NCI-H748 (cell line): ENCODE data around the gene DEPDC7.
A peak's percentile ranks its signal among the peaks of the same experiment; 100 is the strongest.
"Not testable (repeated sequence)": the region's sequence is repeated elsewhere in the genome, so short reads cannot be mapped to it uniquely, and the experiment has no call there.

ENCODE experiments used
- DNase-seq: peaks from one replicate; lab custom pipeline; 2025; ENCODE audit not compliant: unreplicated experiment; lab: John Stamatoyannopoulos, UW

The DEPDC7 gene

DNA sequence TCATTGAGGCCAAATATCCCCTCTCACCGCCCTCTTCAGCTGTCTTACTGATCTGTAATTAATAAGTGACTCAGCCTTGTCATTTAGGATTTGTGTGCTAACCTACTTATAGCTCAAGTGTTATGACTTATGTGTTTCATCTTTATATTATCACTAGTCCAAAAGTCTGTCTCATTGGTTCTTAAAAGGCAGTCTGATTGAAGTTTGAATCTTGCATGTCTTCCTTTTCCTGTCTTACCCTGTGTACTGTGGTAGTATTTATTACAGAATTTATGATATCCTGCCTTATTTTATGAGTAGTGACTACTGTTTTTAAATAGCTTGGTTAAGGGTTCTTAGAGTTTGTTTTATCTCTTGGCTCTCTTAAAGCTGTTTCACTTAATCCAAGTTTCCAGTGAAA lies 6.3 kb downstream of the DEPDC7 start:
- DNase-seq, result no peak

DNA sequence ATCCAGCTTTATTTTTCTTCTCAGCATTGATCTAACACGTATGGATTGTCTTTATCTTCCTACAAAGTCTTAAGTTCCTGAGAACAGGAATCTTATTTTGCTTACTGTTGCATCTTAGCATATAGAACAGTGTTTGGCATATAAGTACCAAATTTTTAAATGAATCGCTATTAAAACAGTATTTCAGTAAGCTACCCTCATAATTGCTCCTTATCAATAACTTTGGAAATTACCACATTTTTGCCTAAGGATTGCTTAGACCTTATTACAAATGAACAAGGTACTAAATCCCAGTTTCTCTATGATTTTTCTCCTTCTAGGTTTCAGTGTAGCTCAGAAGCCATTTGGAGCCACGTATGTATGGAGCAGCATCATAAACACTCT lies 9.7 kb downstream of the DEPDC7 start:
- no peak for DNase-seq

DNA sequence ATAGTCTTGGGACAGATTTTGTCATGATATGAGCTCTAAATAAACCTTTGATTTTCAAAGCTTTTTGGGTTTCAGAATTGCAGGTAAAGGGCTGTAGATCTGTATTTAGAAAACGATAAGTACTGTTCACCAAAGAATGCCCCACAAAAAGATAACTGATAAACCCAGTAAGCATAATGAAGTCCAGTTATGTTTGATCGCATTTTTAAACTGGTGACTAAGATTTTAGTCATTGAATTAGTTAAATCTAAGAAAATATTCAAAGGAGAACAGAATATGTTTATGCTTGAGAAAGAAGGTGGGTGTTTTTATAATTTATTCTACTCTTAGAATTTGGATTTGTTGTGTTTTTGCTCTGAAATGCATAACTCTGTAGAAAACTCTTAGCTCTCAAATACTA lies 11.6 kb downstream of the DEPDC7 start:
- no peak for DNase-seq

DNA sequence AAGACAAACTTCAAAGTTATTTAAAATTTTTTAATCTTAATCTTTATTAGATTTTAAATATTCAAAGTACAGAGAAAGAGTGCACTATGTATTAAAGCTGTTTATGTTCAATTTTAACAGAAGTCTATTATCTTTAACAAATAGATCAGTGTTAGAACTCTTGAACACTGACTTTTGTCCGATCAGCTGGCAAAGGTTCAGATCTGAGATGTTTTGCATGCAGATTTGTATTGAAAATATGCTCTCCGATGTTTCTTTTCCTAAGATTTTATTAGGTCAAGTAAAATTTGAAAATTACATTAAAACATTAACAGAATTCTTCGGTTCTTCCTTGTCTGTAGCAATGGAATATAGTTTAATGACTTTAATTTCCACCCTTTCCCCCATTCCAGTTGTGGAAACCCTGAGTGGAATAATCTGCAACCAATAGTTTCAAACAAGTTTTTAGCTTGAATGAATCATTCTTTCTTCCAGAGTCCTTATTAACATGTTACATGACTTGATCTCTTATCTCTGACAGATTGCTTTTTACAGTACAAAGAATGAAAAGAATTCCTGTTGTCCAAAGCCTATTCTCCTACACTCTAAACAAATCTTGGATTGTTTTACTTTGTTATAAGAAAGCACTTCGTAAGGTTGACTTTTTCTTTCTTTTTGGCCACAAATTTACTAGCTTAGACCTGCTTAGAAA lies 12.3 kb downstream of the DEPDC7 start:
- no peak for DNase-seq

DNA sequence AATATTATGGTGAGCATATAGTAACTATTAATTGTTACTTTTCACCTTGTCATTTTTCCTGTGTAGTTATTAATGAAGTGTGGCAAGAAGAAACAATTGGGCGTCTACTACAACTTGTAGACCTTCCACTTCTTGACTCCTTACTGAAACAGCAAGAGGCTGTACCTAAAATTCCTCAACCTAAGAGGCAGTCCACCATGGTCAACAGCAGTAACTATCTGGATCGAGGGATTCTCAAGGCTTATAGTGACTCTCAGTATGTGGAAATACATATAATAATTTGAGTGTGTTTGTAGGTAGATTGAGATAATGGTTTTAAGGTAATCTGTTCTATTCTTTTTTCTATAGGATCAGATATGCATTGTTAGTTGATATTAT lies 12.8 kb downstream of the DEPDC7 start:
- DNase-seq, result no peak

DNA sequence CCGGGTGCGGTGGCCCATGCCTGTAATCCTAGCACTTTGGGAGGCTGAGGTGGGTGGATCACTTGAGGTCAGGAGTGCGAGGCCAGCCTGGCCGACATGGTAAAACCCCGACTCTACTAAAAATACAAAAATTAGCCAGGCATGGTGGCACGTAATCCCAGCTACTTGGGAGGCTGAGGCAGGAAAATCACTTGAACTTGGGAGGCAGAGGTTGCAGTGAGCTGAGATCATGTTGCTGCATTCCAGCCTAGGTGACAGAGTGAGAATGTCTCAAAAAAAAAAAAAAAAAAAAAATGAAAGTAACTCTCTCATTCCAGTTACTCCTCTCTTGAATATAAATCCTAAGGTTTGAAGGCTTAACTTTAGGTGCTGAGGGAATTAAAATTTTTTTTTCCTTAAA lies 13.5 kb downstream of the DEPDC7 start:
- DNase-seq, result not testable (repeated sequence)

DNA sequence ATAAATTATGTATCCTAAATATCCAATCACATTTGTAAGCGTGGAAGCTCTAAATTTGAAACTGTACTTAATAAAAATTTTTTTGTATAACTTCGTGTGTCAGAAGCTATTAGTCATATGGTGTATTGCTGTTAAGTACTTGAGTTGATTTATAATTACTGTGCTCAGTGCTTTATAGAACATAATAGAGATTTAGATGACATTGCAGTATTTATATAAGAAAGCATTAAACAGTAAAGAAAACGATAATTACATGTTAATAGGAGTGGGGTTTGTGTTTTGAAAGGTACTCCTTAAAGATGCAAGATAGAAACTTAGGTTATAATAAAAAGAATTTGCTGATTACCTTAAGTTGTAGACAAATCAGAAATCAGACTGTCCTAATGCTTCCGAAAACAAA lies 17.8 kb downstream of the DEPDC7 start:
- no peak for DNase-seq

DNA sequence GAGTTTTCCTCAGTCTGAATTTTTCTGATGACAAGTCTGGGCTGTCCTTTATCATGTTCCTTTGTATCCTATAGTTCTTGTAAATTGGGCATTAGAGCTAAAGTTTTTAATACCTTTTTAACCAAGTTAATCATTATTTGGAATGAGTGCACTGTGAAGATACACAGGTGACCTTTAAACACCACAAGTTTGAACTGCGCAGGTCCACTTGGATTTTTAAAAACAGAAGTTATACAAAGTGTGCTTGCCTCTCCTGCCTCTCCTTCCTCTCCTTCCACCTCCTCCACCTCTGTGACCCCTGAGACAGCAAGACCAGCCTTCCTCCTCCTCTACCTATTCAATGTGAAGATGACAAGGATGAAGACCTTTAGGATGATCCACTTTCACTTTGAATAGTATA lies 19.3 kb downstream of the DEPDC7 start:
- no peak for DNase-seq

DNA sequence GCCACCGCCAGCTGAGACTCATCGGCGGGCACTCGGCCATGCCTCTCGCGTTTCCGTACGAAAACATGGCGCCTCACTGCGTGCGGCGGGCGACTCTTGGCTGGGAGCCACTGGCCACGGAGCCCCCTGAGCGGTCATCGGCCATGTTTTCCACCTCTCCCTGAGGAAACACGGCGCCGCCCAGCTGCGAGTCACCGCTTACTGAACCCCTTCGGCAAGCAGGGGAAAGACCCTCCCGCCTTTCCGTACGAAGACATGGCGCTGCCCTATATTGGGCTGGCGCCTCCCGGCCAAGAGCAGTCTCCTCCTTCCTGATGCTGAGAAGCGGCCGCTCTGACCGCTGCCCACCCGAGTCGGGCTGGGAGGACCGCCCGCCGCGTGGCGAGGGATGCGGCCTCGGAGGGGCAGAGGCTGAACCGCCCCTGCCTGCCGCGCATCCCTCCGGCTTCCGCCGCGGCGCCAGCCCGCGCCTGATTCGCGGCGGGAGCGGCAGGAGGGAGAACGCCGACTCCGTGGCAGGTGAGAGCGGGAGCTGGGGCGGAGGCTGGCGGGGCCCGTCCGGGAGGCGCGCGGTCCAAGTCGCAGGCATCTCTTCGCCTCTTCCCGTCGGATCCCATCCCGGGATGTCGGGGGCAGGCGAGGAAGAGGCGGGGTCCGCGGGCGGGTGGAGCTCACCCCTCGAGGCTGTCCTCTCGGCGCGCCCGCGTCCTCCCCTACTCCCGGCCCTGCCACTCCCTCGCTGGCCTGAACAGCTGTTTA lies 23.8 kb downstream of the DEPDC7 start, which contains the start of gene TCP11L1:
Gene TCP11L1, plus strand, starts transcription at position 299 of the 759 bp plus-strand sequence. CDS start 4,202 bp downstream, outside the sequence.
- DNase-seq, result peak; percentile 96

DNA sequence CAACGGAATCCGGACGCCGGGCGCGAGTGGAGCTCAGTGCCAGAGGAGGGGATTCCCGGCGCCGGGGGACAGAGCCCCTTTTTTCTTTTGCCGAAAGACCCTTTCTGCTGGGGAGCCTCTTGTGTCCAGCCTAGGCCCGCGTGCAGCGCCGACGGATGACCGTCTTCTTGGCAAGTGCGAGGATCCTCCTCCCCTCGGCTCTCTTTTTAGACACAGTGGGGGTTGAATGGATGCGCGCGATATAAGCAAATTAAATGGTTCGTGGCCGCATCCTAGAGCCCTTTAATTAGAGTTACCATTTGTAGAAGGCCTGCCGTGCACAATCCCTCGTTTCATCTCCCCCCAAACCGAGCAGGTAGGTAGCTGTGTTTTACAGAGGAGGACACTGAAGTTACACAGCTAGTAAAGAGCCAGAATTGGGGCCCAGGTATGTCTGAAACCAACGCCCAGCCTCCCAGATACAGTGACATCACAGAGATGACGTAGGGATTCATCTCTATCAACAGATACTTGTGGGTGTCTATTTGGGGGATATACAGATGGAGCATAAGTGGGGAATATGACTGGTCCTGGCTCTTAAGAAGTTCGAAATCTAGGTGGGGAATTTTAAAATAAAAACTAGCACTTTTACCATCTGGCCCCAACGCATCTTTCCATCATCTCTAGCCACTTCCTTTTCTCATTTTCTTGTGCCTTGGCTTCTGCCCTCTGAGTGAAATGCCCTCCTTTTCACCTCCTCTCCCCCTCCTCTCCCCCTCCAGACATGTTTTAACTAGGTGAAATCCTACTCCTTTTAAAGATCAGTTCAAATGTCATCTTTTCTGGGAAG lies 24.6 kb downstream of the DEPDC7 start:
- DNase-seq, result peak; percentile 80

DNA sequence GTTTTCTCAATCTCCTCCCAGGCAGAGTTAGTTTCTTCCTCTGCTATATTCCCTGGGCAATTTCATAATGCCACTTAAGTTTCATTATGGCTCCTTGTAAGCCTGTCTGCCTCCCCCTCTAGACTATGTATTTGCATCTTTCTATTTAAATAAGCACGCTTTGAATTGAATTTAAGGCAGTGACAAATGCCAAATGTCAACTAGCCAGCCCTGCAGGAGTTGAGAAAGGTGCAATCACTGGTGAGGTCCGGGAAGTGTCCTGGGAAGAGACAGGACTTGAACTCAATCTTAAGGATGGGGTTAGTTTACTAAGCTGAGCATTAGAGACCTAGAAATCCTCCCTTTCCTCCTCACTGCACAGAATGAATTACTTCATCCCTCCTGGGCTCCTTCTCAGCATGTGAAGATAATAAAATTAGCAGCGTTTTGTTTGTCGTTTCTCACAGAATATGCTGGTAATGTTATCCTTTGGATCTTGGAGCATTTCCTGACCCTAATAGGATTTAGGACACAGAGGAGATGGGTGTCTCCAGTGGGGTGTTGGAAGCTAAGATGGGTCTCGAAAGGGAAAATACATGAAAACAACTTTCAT lies 25.3 kb downstream of the DEPDC7 start:
- no peak for DNase-seq

DNA sequence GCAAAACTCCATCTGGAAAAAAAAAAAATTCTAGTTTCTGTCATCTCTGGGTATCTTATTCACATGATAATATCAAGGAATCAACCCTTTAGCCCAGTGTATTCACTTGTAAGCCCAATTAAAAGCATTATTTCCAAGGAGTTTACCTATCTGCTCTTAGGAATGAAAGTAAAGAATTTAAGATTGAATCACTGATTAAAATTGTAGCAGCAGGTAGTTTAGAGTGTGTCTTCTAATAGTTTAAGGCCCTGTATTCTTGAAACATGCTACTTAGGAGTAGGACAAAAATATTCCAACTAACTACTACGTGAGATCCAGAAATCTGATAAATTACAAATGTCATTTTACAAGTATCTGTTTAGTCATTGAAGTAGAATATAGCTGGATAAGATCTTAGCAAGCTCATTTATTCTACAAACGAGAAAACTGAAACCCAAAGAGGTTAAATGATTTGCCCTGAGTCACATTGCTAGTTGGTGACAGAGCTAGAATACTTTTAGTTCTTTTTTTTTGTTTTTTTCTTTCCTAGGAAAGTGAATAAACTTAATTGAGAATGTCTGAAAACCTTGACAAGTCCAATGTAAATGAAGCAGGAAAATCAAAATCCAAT lies 27.6 kb downstream of the DEPDC7 start:
- DNase-seq, result no peak

DNA sequence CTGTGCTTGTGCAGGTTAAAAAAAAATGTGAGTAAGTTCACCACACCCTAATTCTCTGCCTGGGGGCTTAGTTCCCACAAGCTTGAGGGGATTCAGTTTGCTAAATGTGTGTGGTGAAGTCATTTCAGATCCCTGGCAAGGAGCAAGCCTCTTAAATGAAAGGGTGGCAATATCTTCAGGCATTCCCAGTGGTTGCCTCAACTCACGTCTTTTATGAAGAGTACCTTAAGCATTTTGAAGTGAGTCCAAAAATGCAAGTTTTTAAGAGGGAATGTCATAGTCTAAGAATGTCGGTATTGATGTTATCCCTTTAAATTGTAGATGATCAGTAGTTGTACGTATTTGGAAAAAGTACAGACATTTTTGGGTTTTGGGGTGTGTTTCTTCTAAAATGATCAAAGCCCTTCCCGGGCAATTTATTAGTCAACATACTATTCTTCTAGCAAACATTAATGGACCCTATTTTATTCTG lies 28.6 kb downstream of the DEPDC7 start:
- DNase-seq, result no peak

DNA sequence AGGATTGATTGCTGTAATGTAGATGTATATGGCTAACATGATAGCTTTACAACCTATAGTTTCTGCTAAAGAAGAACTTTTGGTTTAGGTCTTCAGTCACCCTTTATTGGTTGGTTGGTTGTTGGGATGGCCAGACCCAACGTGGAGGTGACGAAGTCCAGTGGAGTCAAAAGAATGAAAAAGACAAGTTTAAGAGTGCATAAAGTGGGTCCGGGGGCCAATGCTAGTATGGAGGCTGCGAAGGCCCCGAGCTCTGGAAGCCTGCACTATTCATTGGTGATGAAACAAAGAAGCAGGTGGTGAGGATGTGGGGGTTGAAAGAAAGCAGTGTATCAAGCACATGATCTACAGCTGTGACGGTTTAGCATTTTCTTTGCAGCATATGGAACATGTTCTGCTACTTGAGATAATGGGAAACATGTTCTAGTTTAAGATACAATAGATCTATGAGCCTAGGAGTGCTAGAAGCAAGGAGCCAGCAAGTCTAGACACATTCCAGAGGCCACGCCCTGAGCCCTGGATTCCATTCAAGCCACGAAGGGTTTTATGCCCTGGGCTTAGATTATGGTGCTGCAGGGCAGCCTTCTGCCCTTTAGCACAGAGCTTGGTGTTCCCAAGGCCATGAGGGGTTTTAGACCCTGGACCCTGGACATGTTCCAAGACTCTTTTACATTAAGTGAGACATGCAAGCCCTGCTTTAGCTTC lies 30.0 kb downstream of the DEPDC7 start:
- DNase-seq, result no peak

DNA sequence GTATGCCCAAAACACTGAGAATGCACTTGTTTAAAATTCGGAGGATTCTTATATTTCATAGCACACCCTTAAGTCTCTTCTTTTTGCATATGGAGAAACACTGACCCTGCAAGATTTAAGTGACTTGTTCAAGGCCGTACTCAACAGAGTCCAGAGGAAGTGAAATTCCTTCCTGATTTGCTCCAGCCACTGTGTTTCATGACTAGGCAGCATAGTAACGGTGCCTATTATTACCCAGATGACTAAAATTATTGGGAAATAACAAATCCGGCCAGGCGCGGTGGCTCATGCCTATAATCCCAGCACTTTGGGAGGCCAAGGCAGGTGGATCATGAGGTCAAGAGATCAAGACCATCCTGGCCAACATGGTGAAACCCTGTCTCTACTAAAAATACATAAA lies 33.0 kb downstream of the DEPDC7 start:
- not testable (repeated sequence) for DNase-seq

DNA sequence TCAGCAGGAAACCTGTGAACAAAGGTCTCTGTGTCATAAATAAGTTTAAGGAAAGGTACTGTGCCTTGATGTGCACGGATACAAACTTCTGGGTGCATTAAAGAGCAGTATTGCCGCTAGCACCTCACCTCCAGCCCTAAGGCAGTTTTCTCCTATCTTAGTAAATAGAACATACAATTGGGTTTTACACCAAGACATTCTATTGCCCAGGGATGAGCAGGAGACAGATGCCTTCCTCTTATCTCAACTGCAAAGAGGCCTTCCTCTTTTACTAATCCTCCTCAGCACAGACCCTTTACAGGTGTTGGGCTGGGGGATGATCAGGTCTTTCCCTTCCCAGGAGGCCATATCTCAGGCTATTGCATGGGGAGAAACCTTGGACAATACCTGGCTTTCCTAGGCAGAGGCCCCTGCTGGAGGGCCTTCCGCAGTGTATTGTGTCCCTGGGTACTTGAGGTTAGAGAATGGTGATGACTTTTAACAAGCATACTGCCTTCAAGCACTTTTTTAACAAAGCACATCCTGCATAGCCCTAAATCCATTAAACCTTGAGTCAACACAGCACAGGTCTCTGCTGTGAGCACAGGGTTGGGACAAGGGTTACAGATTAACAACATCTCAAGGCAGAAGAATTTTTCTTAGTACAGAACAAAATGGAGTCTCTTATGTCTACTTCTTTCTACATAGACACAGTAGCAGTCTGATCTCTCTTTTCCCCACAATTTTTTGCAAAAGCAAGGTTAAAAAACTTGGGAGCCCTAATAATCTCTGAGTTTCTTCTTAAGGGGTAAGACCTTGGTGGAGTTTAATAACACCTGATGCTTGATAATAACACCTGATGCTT lies 34.1 kb downstream of the DEPDC7 start:
- peak; percentile 42 for DNase-seq

DNA sequence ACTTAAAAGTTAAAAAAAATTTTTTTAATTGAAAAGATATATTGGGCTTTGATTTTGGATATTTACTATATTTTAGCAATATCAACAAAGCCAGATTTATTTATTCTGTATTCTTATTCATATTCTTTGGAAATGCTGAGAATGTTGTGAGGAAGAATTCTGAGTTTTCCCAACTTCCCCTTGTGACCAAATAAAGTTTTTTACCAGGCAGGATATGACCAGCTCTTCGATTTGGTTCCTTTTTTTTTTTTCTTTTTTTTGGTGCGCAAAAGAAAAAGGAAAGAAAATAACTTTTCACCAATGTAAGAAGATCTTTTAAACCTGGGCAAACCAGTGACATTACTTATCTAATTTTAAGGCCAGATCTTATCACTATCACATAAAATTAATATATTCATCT lies 36.6 kb downstream of the DEPDC7 start:
- no peak for DNase-seq

DNA sequence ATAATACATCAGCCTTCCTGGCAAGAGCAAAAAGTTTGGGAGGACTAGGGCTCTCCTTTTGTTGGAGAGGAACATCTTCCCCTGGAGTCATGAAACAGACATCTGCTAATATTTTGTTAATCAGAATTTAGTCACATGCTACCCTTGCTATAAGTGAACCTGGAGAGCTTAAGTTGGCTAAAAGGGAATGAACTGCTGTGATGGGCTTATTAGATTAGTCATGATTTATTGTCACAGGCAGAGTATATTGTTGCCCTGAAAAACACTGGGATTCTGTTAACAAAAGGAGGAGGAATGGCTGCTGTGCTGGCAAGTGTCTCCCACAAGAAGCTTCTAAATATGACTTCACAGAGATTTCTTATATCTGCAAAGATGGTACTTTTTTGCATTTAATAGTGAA lies 39.7 kb downstream of the DEPDC7 start:
- no peak for DNase-seq

DNA sequence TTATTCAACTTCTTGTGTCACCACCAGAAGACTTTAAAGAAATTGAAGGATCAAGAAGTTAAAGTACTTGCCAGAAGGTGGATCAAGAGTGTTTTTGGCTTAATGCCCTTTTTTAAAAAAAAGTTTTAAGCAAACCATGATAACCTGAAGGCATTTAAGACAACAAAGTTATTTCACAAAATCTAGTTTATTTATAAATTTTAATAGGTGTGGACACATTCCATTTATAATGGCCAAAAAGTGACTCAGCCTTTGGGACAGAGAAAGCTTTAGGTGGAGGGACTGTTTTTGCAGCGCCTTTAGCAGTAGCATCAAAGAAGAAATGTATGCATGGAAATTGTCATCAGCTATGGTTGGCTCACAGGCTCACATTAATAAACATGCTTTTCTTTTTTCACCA lies 41.6 kb downstream of the DEPDC7 start:
- no peak for DNase-seq
